Right hindlimb (tissue), 1 donor: ENCODE measurements around the gene C2CD3.
"Not testable (repeated sequence)": the region's sequence is repeated elsewhere in the genome, so short reads cannot be mapped to it uniquely, and the experiment has no call there.

ENCODE experiments used
- DNase-seq: peaks from one replicate; pipeline ENCODE4 v3.0.0-alpha.2; 2018

Gene C2CD3

GRCh38 chr11:74154620-74155281, 16.1 kb downstream of the C2CD3 start:
- no peak for DNase-seq

GRCh38 chr11:74153224-74153623, 17.6 kb downstream of the C2CD3 start:
- DNase-seq, result no peak

DNA sequence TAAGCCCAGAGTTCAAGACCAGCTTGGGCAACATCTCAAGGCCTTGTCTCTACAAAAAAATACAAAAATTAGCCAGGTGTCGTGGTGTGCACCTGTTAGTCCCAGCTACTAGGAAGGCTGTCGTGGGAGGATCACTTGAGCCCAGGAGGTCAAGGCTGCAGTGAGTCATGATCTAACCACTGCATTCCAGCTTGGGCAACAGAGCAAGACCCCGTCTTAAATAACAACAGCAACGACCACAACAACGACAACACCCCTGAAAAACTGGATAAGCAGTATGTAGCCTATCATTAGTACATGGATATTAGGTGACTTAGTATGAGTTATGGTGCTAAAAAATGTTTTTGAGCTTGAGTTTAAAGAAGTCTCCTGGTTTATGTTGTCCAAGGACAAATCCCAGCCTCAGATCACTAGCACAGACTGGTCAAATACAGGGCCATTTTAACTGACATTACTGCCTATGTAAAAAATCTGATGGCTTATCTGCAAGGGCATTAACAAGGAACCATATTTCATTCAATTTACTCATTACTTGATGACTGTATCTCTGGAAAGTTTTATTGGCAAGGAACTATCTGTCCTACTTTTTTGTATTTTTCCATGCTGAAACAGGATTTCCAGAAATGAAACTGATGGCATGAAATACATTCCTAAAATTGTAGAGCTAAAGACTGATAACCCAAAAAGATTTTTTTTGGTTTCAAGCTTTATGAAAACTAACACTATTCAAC, 23.4 kb downstream of the C2CD3 start:
- no peak for DNase-seq

GRCh38 chr11:74144592-74144991, 26.2 kb downstream of the C2CD3 start:
- no peak for DNase-seq

GRCh38 chr11:74142624-74143023, 28.2 kb downstream of the C2CD3 start:
- DNase-seq, result no peak

GRCh38 chr11:74141908-74142307, 28.9 kb downstream of the C2CD3 start:
- no peak for DNase-seq

- no peak for DNase-seq
Observed at GRCh38 chr11:74141241-74141695, 29.5 kb downstream of the C2CD3 start.

- DNase-seq, result not testable (repeated sequence)
Observed at GRCh38 chr11:74139919-74140431, 30.8 kb downstream of the C2CD3 start.

DNA sequence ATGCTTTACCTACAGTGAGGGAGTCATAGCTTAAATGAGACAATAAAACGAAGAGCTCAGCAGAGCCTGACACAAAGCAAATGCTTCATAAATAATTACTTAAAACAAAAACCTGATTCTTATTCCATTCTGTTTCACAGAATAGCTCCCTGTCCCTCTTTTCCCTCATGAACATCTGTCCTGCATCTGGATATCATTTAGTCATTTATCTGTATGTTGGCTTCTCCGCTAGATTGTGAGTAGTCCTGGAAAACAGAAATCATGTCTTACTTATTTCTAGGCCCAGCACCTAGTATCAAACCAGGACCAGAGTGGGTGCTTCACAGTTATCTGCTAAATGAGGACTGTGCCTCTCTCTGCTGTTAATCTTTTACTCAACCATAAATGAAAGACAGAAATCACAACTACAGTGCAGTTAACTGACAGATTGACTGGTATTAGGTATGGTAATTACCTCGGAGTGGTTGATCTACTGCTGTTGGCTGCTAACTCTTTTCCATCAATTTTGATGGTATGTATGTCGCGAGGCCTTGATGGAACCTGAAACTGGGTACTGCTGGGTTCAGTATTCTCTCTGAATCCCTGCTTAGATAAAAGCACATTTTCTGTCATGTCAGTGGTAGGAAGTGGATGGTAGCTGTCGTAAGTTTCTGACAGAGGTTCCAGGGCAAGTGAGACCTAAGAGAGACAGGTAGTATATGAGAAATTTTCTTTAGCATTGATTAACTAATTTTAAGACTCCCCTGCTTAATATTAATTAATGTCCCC, 31.5 kb downstream of the C2CD3 start:
- no peak for DNase-seq

DNA sequence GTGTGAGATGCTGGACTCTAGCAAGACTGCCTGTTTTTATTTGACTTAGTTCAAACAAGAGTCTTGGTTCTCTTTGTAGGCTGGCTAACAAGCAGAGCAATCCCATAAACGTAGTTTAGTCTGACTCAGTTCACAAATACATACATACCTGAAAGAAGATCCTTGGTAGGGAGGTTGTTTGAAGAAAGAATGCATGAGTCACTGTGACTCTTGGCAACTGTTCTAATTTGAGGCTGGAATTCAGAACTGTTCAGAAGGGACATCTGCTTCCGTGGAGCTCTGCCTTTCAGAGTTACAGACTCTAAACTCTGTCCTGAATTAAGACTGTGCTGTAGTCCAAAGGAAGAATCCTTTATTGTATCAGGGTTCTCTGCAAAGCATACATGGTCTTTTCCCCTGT, 32.2 kb downstream of the C2CD3 start:
- peak; percentile 39 for DNase-seq

- DNase-seq, result no peak
Observed at GRCh38 chr11:74138021-74138420, 32.8 kb downstream of the C2CD3 start.

- DNase-seq, result no peak
Observed at GRCh38 chr11:74135127-74135840, 35.5 kb downstream of the C2CD3 start.

- DNase-seq, result no peak
Observed at GRCh38 chr11:74134661-74135060, 36.1 kb downstream of the C2CD3 start.

DNA sequence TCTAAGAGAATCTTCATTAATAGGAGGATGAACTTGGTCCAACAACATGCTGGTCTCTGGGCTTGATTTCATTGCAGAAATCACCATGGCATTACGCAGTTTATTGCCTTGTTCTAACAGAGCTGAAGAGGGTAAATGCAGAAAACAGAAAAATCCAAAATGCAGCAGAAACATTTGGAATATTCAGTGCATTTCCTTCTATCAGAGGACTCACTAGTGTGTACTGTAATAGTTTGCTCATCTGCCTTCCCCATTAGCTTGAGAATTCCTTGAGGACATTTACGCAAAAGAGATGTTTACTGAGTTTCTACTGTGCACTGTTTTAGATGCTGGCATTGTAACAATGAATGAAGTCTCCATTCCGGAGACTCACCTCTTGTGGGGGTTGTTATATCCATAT, 37.4 kb downstream of the C2CD3 start:
- DNase-seq, result no peak

DNA sequence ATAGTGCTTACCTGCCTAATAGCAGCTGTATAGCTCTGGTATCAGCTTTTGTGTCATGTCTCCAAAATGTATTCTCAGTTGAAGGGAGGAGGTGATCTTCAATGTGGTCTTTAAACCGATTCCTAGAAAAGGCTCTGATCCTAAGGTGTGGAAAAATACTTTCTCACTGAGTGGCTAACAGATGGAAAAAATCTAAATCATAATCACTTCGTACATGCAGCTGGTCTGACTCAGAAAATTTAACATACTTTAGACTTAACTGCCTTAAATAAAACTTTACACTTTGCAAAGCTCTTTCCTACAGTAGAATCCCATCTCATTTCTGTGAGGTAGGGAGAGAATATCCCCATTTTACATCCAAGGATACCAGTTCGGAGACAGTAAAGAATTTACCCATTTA, 38.0 kb downstream of the C2CD3 start:
- no peak for DNase-seq

DNA sequence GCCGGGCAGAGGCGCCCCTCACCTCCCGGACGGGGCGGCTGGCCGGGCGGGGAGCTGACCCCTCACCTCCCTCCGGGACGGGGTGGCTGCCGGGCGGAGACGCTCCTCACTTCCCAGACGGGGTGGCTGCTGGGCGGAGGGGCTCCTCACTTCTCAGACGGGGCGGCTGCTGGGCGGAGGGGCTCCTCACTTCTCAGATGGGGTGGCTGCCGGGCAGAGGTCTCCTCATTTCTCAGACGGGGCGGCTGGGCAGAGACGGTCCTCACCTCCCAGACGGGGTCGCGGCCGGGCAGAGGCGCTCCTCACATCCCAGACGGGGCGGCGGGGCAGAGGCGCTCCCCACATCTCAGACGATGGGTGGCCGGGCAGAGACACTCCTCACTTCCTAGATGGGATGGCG, 41.7 kb downstream of the C2CD3 start:
- DNase-seq, result not testable (repeated sequence)

DNA sequence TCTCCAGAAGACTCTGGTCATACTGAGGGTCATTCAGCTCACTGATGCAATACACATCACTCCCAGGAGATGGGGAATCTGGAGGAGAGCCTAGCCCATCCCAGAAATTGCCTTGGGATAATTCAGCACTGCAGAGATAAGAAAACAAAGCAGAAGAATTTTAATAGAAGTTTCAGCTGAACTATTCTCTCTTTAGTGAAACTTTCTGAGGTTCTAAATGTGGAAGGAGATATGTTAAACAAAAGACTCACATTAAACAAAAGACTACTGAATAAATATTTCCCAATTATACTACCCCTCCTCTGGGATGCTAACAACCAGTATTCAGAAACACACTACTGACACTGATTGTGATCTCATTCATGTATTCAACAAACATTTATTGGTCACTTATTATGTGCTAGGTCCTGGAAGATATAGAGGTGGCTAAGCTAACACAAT, 47.8 kb downstream of the C2CD3 start:
- no peak for DNase-seq

DNA sequence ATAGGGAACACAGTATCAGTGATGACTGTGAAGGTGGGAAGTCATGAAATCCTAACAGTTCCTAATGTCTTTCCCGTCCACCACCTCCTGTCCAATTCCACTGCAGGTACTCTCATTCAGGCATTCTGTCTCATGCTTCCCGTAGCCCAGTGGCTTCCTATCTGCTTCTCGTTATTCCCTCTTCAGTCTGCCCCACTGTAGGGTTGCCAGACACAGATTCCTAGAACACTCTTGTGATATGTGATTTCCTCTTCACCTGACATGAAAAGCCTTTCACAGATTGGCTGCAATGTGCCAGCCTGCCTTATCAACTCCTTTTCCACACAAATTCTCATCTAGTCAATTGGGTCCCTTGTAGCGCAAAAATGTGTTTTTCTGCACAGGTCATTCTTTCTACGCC, 49.0 kb downstream of the C2CD3 start:
- no peak for DNase-seq

GRCh38 chr11:74120260-74121035, 50.4 kb downstream of the C2CD3 start:
- not testable (repeated sequence) for DNase-seq

GRCh38 chr11:74116719-74117118, 54.1 kb downstream of the C2CD3 start:
- DNase-seq, result no peak

GRCh38 chr11:74112877-74113276, 57.9 kb downstream of the C2CD3 start:
- no peak for DNase-seq

GRCh38 chr11:74106124-74106523, 64.7 kb downstream of the C2CD3 start:
- no peak for DNase-seq
